Fibroblast of lung (primary cell): ENCODE results near the gene WIPF3. TPM values are rescaled to one million over a fixed set of nuclear protein-coding genes. Genes with fewer than 3 reads are reported as not detected.
A peak's percentile ranks its signal among the peaks of the same experiment; 100 is the strongest.

Experiments used
- DNase-seq, 2 donors: peaks; one replicate each; pipeline versions ENCODE4 v3.0.0 to v3.0.0-alpha.2; 2010; ENCODE audit warnings: low read depth in 2 of 2
- H2AFZ ChIP-seq: 2 replicates; pipeline ENCODE4 v1.5.1; 2012; ENCODE audit warnings: low read length, control low read depth, inconsistent platforms
- H3K27ac ChIP-seq: 2 replicates; pipeline ENCODE4 v1.5.1; 2011; ENCODE audit warnings: low read length, control low read depth; ENCODE audit not compliant: insufficient read depth
- H3K27me3 ChIP-seq: 2 replicates; pipeline ENCODE4 v1.5.1; 2011; ENCODE audit warnings: mild to moderate bottlenecking, low read length; ENCODE audit not compliant: control insufficient read depth, insufficient read depth
- H3K36me3 ChIP-seq: 2 replicates; pipeline ENCODE4 v1.5.1; 2011; ENCODE audit warnings: low read length; ENCODE audit not compliant: control insufficient read depth, insufficient read depth
- H3K4me1 ChIP-seq: 2 replicates; pipeline ENCODE4 v1.5.1; 2011; ENCODE audit warnings: low read length; ENCODE audit not compliant: control insufficient read depth, insufficient read depth; ENCODE audit errors: extremely low read depth
- H3K4me2 ChIP-seq: 2 replicates; pipeline ENCODE4 v1.5.1; 2011; ENCODE audit warnings: low read length, control low read depth; ENCODE audit not compliant: insufficient read depth; ENCODE audit errors: extremely low read depth
- H3K4me3 ChIP-seq, 4 experiments: fragments of 200-600 bp in 1 of 4; sonication (generic) in 1 of 4; replicated peaks in 1 of 4; 2 replicates each; pipeline ENCODE4 v1.5.1; 2011 to 2016; ENCODE audit warnings: low read length in 4 of 4, low read depth in 3 of 4, mild to moderate bottlenecking in 3 of 4, control low read depth in 2 of 4, inconsistent platforms in 1 of 4, mixed read lengths in 1 of 4; ENCODE audit not compliant: insufficient read depth in 1 of 4; ENCODE audit errors: control extremely low read depth in 1 of 4
- H3K79me2 ChIP-seq: 2 replicates; pipeline ENCODE4 v1.5.1; 2012; ENCODE audit warnings: mild to moderate bottlenecking, low read length, inconsistent platforms; ENCODE audit not compliant: control insufficient read depth, insufficient read depth
- H3K9ac ChIP-seq: 2 replicates; pipeline ENCODE4 v1.5.1; 2011; ENCODE audit warnings: mild to moderate bottlenecking, low read length, control low read depth; ENCODE audit not compliant: insufficient read depth
- H3K9me3 ChIP-seq: 2 replicates; pipeline ENCODE4 v1.5.1; 2012; ENCODE audit warnings: low read depth, low read length; ENCODE audit not compliant: control insufficient read depth, insufficient read depth
- H4K20me1 ChIP-seq: 2 replicates; pipeline ENCODE4 v1.5.1; 2011; ENCODE audit warnings: low read length; ENCODE audit not compliant: control insufficient read depth, insufficient read depth; ENCODE audit errors: extremely low read depth
- CTCF ChIP-seq, 2 donors: IDR thresholded peaks in 1 of 2; conservative IDR thresholded peaks in 1 of 2; 1 replicate in 1 of 2; 2 replicates in 1 of 2; pipeline ENCODE4 v1.5.1; 2011 to 2012; ENCODE audit warnings: low read length in 2 of 2, control low read depth in 1 of 2, inconsistent platforms in 1 of 2, low read depth in 1 of 2, mild to moderate bottlenecking in 1 of 2
- EZH2 ChIP-seq: IDR thresholded peaks from 2 replicates; pipeline ENCODE4 v1.5.1; 2012; ENCODE audit warnings: low read length, control low read depth, mild to moderate bottlenecking; ENCODE audit errors: missing control alignments
- polyA plus RNA-seq, 2 donors: library from polyadenylated mRNA; depleted of rRNA in 1 of 2; stranded (reverse) in 1 of 2; unstranded in 1 of 2; fragments of >200 nt; gene quantifications; 2 replicates each; pipeline ENCODE4 v1.2.1, GENCODE V29; 2011 to 2012; ENCODE audit warnings: missing spikeins in 1 of 2
- total RNA-seq: library from RNA; depleted of rRNA; stranded (reverse); fragments of >200 nt; gene quantifications from 2 replicates; pipeline ENCODE4 v1.2.1, GENCODE V29; 2014

The WIPF3 gene
- total and polyA plus RNA-seq, 2 donors (not counting 1 experiment from before 2014, with no cell fraction given): 0.33 TPM; not detected in 1

GRCh38 chr7:29921404-29922010 is 115.2 kb downstream of the WIPF3 start:
- H3K36me3 ChIP-seq: peaks cover 7% of the 10 kb centered on the region
- no peak overlapping the region for H2AFZ ChIP-seq
- H3K9ac ChIP-seq: no peak overlapping the region
- H3K27ac ChIP-seq: no peak overlapping the region
- DNase-seq: peak; percentile 44 to 68
- no peaks in the 10 kb centered on the region for H4K20me1 ChIP-seq
- H3K4me2 ChIP-seq: no peak overlapping the region
- TF ChIP-seq EZH2 (no peak), CTCF (conservative IDR thresholded peaks at IDR 0.05 in 1 of 2, IDR thresholded peaks at IDR 0.05 in 1 of 2; ENCODE audit: low read depth in 1 of 2, low read length in 2 of 2) (peak; percentile 94 to 95)
- no peaks in the 10 kb centered on the region for H3K4me1 ChIP-seq
- no peaks in the 10 kb centered on the region for H3K79me2 ChIP-seq
- H3K4me3 ChIP-seq: no peak overlapping the region
- H3K27me3 ChIP-seq: no peaks in the 10 kb centered on the region
- H3K9me3 ChIP-seq: no peaks in the 10 kb centered on the region

- peaks cover 10% of the 10 kb centered on the region for H3K36me3 ChIP-seq
- H2AFZ ChIP-seq: no peak overlapping the region
- H3K4me2 ChIP-seq: no peak overlapping the region
- no peak overlapping the region for H3K9ac ChIP-seq
- no peak overlapping the region for H3K27ac ChIP-seq
- no peak overlapping the region for H3K4me3 ChIP-seq
- no peaks in the 10 kb centered on the region for H3K79me2 ChIP-seq
- H3K4me1 ChIP-seq: no peaks in the 10 kb centered on the region
- DNase-seq: no peak
- no peaks in the 10 kb centered on the region for H3K27me3 ChIP-seq
- no peak for TF ChIP-seq EZH2
- no peak for TF ChIP-seq CTCF (conservative IDR thresholded peaks at IDR 0.05 in 1 of 2, IDR thresholded peaks at IDR 0.05 in 1 of 2; ENCODE audit: low read depth in 1 of 2, low read length in 2 of 2)
- no peaks in the 10 kb centered on the region for H3K9me3 ChIP-seq
- no peaks in the 10 kb centered on the region for H4K20me1 ChIP-seq
These were observed 116.8 kb downstream of the WIPF3 start for GRCh38 chr7:29922921-29923700.

GRCh38 chr7:29924006-29924405 is 117.7 kb downstream of the WIPF3 start:
- Histone ChIP-seq H3K27ac (no peak overlapping the region), H2AFZ (no peak overlapping the region), H3K4me1 (no peaks in the 10 kb centered on the region), H3K36me3 (peaks cover 10% of the 10 kb centered on the region), H3K9me3 (no peaks in the 10 kb centered on the region), H3K4me2 (no peak overlapping the region), H3K9ac (no peak overlapping the region), H3K79me2 (no peaks in the 10 kb centered on the region), H3K27me3 (no peaks in the 10 kb centered on the region), H4K20me1 (no peaks in the 10 kb centered on the region), H3K4me3 (no peak overlapping the region)
- no peak for TF ChIP-seq EZH2
- TF ChIP-seq CTCF (conservative IDR thresholded peaks at IDR 0.05 in 1 of 2, IDR thresholded peaks at IDR 0.05 in 1 of 2; ENCODE audit: low read depth in 1 of 2, low read length in 2 of 2): no peak
- no peak for DNase-seq
